Measurements from ENCODE around the gene ELL.

DNA sequence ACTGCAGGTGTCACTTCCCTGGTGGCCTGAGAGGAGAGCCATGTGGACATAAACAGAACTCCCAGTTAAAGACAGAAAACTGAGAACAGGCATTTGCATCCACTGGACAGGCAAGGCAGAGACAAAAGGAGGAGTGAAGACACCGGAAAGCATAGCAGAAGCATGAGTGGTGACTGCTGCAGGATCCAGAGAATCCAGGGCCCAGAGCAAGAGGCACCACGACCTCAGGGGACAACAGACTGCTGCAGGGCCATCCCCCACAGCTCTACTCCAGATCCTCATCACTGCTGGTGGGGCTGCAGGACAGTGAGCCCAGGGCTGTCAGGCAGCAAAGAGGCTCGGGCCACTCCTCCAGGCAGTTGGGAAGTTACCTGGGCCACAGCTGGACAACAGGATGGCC is 69.5 kb downstream of the ELL start:
- TF ChIP-seq, protein P1, sequence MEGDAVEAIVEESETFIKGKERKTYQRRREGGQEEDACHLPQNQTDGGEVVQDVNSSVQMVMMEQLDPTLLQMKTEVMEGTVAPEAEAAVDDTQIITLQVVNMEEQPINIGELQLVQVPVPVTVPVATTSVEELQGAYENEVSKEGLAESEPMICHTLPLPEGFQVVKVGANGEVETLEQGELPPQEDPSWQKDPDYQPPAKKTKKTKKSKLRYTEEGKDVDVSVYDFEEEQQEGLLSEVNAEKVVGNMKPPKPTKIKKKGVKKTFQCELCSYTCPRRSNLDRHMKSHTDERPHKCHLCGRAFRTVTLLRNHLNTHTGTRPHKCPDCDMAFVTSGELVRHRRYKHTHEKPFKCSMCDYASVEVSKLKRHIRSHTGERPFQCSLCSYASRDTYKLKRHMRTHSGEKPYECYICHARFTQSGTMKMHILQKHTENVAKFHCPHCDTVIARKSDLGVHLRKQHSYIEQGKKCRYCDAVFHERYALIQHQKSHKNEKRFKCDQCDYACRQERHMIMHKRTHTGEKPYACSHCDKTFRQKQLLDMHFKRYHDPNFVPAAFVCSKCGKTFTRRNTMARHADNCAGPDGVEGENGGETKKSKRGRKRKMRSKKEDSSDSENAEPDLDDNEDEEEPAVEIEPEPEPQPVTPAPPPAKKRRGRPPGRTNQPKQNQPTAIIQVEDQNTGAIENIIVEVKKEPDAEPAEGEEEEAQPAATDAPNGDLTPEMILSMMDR (IDR thresholded peaks at IDR 0.05), result no peak
- TF ChIP-seq POLR2A (IDR thresholded peaks at IDR 0.05) (no peak), EP300 (IDR thresholded peaks at IDR 0.05) (no peak)

Measured in ovary (tissue), 3 donors.